HEK293T (cell line): ENCODE data around the gene MED27.

Source experiments
- BHLHE40 ChIP-seq: fragments of 450-650 bp; IDR thresholded peaks from 2 replicates; pipeline ENCODE4 v1.6.1; 2016; ENCODE audit warnings: mild to moderate bottlenecking, moderate library complexity, borderline replicate concordance
- CTBP1 ChIP-seq: fragments of 450-650 bp; IDR thresholded peaks from 2 replicates; pipeline ENCODE4 v1.6.1; 2016; ENCODE audit warnings: borderline replicate concordance
- FOXK2 ChIP-seq: fragments of 450-650 bp; IDR thresholded peaks from 2 replicates; pipeline ENCODE4 v1.6.1; 2016; ENCODE audit warnings: mild to moderate bottlenecking
- FOXM1 ChIP-seq: fragments of 450-650 bp; IDR thresholded peaks from 2 replicates; pipeline ENCODE4 v1.6.1; 2017; ENCODE audit warnings: mild to moderate bottlenecking, borderline replicate concordance
- L3MBTL2 ChIP-seq: fragments of 450-650 bp; conservative IDR thresholded peaks from 2 replicates; pipeline ENCODE4 v1.6.1; 2016; ENCODE audit warnings: mild to moderate bottlenecking
- LEF1 ChIP-seq: fragments of 450-650 bp; IDR thresholded peaks from 2 replicates; pipeline ENCODE4 v1.6.1; 2017; ENCODE audit warnings: mild to moderate bottlenecking, borderline replicate concordance
- PKNOX1 ChIP-seq: fragments of 450-650 bp; IDR thresholded peaks from 2 replicates; pipeline ENCODE4 v1.6.1; 2016
- SP1 ChIP-seq: fragments of 450-650 bp; IDR thresholded peaks from 2 replicates; pipeline ENCODE4 v1.6.1; 2017
- SUZ12 ChIP-seq: fragments of 450-650 bp; IDR thresholded peaks from 2 replicates; pipeline ENCODE4 v1.6.1; 2016; ENCODE audit warnings: mild to moderate bottlenecking
- TARDBP ChIP-seq: fragments of 450-650 bp; IDR thresholded peaks from 2 replicates; pipeline ENCODE4 v1.6.1; 2016
- ZNF384 ChIP-seq: fragments of 450-650 bp; IDR thresholded peaks from 2 replicates; pipeline ENCODE4 v1.6.1; 2016

DNA sequence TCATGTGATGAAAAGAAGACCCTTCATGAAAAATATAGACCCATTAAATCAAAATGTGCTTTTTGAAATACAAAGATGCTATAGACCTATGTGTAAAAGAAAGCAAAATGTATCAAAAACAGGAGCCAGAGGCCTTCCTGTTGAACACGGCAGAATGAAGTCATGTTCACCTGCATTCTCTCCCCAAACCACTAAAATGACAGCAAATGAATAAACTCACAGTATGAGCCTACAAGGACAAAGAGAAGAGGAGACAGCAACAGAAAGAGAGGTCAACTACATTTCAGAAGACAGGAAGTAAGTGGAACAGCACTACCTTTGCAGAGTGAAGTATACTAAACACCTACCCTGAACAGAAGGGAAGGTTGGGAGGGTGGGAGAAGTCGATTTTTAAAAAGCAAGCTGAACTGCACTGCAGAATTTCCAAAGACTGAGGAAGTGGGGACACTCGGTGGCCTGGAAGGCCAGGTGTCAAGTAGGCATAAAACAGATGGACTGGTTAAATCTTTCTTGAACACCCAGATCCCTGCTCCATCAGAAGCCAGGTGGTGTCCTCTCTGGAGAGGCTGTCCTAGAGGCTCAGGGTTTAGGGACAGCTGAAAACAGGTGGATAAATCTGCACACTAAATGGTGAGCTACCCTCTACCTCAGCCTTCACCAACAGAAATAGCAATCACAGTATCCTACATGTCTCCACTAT lies 48.9 kb downstream of the MED27 start:
- TF ChIP-seq LEF1, result no peak
- TF ChIP-seq TARDBP, result no peak
- no peak for TF ChIP-seq SUZ12
- TF ChIP-seq L3MBTL2, result no peak
- TF ChIP-seq PKNOX1, result no peak
- no peak for TF ChIP-seq SP1
- no peak for TF ChIP-seq FOXK2
- no peak for TF ChIP-seq FOXM1
- TF ChIP-seq CTBP1, result no peak
- no peak for TF ChIP-seq BHLHE40
- TF ChIP-seq ZNF384, result no peak
